Measurements from ENCODE around the gene FBXO31.

GRCh38 chr16:87344931-87345631 lies 38.5 kb downstream of the FBXO31 start:
- TF ChIP-seq, protein P1, sequence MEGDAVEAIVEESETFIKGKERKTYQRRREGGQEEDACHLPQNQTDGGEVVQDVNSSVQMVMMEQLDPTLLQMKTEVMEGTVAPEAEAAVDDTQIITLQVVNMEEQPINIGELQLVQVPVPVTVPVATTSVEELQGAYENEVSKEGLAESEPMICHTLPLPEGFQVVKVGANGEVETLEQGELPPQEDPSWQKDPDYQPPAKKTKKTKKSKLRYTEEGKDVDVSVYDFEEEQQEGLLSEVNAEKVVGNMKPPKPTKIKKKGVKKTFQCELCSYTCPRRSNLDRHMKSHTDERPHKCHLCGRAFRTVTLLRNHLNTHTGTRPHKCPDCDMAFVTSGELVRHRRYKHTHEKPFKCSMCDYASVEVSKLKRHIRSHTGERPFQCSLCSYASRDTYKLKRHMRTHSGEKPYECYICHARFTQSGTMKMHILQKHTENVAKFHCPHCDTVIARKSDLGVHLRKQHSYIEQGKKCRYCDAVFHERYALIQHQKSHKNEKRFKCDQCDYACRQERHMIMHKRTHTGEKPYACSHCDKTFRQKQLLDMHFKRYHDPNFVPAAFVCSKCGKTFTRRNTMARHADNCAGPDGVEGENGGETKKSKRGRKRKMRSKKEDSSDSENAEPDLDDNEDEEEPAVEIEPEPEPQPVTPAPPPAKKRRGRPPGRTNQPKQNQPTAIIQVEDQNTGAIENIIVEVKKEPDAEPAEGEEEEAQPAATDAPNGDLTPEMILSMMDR (IDR thresholded peaks at IDR 0.05; ENCODE audit: poor library complexity) = no peak
- TF ChIP-seq EZH2phosphoT487 (IDR thresholded peaks at IDR 0.05; ENCODE audit: low read depth, severe bottlenecking, unreplicated experiment) (no peak), EZH2 (IDR thresholded peaks at IDR 0.05; ENCODE audit: borderline replicate concordance) (no peak)
